Common myeloid progenitor, CD34-positive (primary cell): Measurements from ENCODE around the gene ATP8B4.
A peak's percentile ranks its signal among the peaks of the same experiment; 100 is the strongest.

Source experiments
- CTCF ChIA-PET: fragments of 350-600 bp; sonication (Branson Sonifier 250); formaldehyde crosslinking; loops from one replicate; lab custom pipeline; 2021; ENCODE audit warnings: antibody characterized with exemption; lab: Charles Lee
- POLR2A ChIA-PET: fragments of 350-600 bp; sonication (Branson Sonifier 250); formaldehyde crosslinking; loops from one replicate; lab custom pipeline; 2021; ENCODE audit warnings: antibody characterized with exemption; lab: Charles Lee
- DNase-seq, 3 donors: peaks; one replicate each; pipeline versions ENCODE4 v3.0.0 to v3.0.0-alpha.2; 2013
- H3K27ac ChIP-seq, 2 experiments: 1 replicate in 1 of 2; 2 replicates in 1 of 2; pipeline ENCODE4 v1.7.0; 2013; ENCODE audit warnings: inconsistent platforms in 2 of 2, low read length in 2 of 2, mild to moderate bottlenecking in 2 of 2, low read depth in 1 of 2, moderate library complexity in 1 of 2; ENCODE audit not compliant: severe bottlenecking in 2 of 2, insufficient read depth in 1 of 2, poor library complexity in 1 of 2
- H3K27me3 ChIP-seq, 5 experiments: replicated peaks in 2 of 5; 1 replicate in 3 of 5; 2 replicates in 2 of 5; pipeline versions ENCODE4 v1.6.1 to v1.7.0; 2013; ENCODE audit warnings: low read length in 4 of 5, mild to moderate bottlenecking in 2 of 5, moderate library complexity in 2 of 5, inconsistent platforms in 1 of 5; ENCODE audit not compliant: insufficient read depth in 5 of 5, control insufficient read depth in 4 of 5
- H3K36me3 ChIP-seq, 4 experiments: 1 replicate in 2 of 4; 2 replicates in 2 of 4; pipeline versions ENCODE4 v1.6.1 to v1.7.0; 2013; ENCODE audit warnings: low read length in 3 of 4, control low read depth in 1 of 4, mild to moderate bottlenecking in 1 of 4; ENCODE audit not compliant: control insufficient read depth in 4 of 4, insufficient read depth in 4 of 4
- H3K4me1 ChIP-seq, 4 experiments: 1 replicate in 3 of 4; 2 replicates in 1 of 4; pipeline versions ENCODE4 v1.6.1 to v1.7.1; 2013; ENCODE audit warnings: low read length in 3 of 4, mild to moderate bottlenecking in 3 of 4, control low read depth in 1 of 4, inconsistent platforms in 1 of 4, moderate library complexity in 1 of 4; ENCODE audit not compliant: control insufficient read depth in 4 of 4, insufficient read depth in 4 of 4; ENCODE audit errors: control extremely low read depth in 1 of 4
- H3K4me3 ChIP-seq, 7 experiments: 1 replicate in 4 of 7; 2 replicates in 3 of 7; pipeline versions ENCODE4 v1.5.1 to v1.7.0; 2013; ENCODE audit warnings: mild to moderate bottlenecking in 7 of 7, low read length in 6 of 7, moderate library complexity in 6 of 7, inconsistent platforms in 2 of 7, low read depth in 2 of 7, control low read depth in 1 of 7; ENCODE audit not compliant: insufficient read depth in 4 of 7, control insufficient read depth in 1 of 7; ENCODE audit errors: extremely low read depth in 1 of 7
- H3K9me3 ChIP-seq, 5 experiments: 1 replicate in 4 of 5; 2 replicates in 1 of 5; pipeline versions ENCODE4 v1.6.1 to v1.7.1; 2013; ENCODE audit warnings: low read length in 4 of 5, mild to moderate bottlenecking in 2 of 5, inconsistent platforms in 1 of 5, low read depth in 1 of 5, moderate library complexity in 1 of 5; ENCODE audit not compliant: control insufficient read depth in 4 of 5, insufficient read depth in 2 of 5; ENCODE audit errors: control extremely low read depth in 1 of 5
- WGBS: methylation state at CpG from one replicate; pipeline ENCODE4 v1.1.5; 2013; ENCODE audit not compliant: insufficient coverage; 5-methylcytosine and 5-hydroxymethylcytosine counted together

The ATP8B4 gene

GRCh38 chr15:49847423-49848281, 271.4 kb downstream of the ATP8B4 start:
- 96% methylated on average over 3 of the region's 5 CpGs for WGBS
- Histone ChIP-seq H3K27me3 (no peaks in the 10 kb centered on the region), H3K27ac (no peak overlapping the region), H3K4me3 (no peak overlapping the region), H3K36me3 (peaks cover 20 to 97% (median 66%) of the 10 kb centered on the region in 4 experiments), H3K9me3 (peaks cover 1 to 34% (median 11%) of the 10 kb centered on the region in 5 experiments), H3K4me1 (no peaks in the 10 kb centered on the region)
- ChIA-PET POLR2A (no interaction called here), CTCF (interaction anchor here (0.6 kb wide), 1 partner anchor 548 kb away, joined by 3 read pairs; no protein-coding TSS in a partner anchor)
- DNase-seq = no peak

GRCh38 chr15:49844390-49844789, 274.6 kb downstream of the ATP8B4 start:
- no peak overlapping the region for H3K4me3 ChIP-seq
- H3K9me3 ChIP-seq = peaks cover 0 to 56% (median 36%) of the 10 kb centered on the region in 5 experiments
- ChIA-PET POLR2A (no interaction called here), CTCF (interaction anchor here (0.6 kb wide), 1 partner anchor 10 kb away, joined by 3 read pairs; no protein-coding TSS in a partner anchor)
- H3K27ac ChIP-seq = no peak overlapping the region
- H3K36me3 ChIP-seq = peaks cover 36 to 97% (median 78%) of the 10 kb centered on the region in 4 experiments
- H3K27me3 ChIP-seq = no peaks in the 10 kb centered on the region
- no peak for DNase-seq
- no peaks in the 10 kb centered on the region for H3K4me1 ChIP-seq
- WGBS = 100% methylated on average over 6 of the region's 7 CpGs

DNA sequence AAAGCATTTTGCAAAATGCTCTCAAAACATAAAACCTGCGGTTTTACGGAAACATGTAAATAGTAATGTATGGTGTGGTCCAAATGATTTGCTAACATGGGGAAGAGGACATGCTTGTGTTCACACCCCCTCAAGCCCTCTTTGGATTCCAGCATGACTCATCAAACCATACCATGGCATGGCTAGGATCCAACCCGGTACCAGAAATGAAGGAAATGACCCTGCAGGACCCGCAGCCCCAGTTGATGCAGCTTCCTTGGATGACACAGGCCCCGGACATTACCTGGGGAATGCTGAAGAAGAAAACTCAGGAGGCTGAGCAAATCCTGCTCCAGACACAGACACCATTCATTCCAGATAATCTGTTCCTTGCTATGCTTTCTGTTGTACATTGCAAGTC, 275.3 kb downstream of the ATP8B4 start:
- H3K4me3 ChIP-seq = no peak overlapping the region

GRCh38 chr15:49842031-49842730, 276.9 kb downstream of the ATP8B4 start:
- peak; percentile 16 to 55 (median 38) for DNase-seq
- Histone ChIP-seq H3K9me3 (peaks cover 0 to 69% (median 41%) of the 10 kb centered on the region in 5 experiments), H3K27me3 (no peaks in the 10 kb centered on the region), H3K36me3 (peaks cover 39 to 89% (median 66%) of the 10 kb centered on the region in 4 experiments), H3K4me3 (no peak overlapping the region), H3K27ac (no peak overlapping the region), H3K4me1 (no peaks in the 10 kb centered on the region)
- ChIA-PET CTCF (no interaction called here), POLR2A (no interaction called here)
- no CpG with 5 or more reads among the region's 4 CpGs for WGBS

More for the DNA sequence above, 275.3 kb downstream of the ATP8B4 start:
- H3K27me3 ChIP-seq = no peaks in the 10 kb centered on the region
- H3K9me3 ChIP-seq = peaks cover 0 to 61% (median 38%) of the 10 kb centered on the region in 5 experiments
- 80% methylated on average over 1 of the region's 5 CpGs for WGBS
- no peak for DNase-seq
- ChIA-PET POLR2A (no interaction called here), CTCF (no interaction called here)
- no peak overlapping the region for H3K27ac ChIP-seq
- peaks cover 39 to 99% (median 77%) of the 10 kb centered on the region in 4 experiments for H3K36me3 ChIP-seq
- no peaks in the 10 kb centered on the region for H3K4me1 ChIP-seq

- POLR2A ChIA-PET = no interaction called here
Measured at GRCh38 chr15:49832511-49832910, 286.5 kb downstream of the ATP8B4 start.

GRCh38 chr15:49831206-49831965, 287.6 kb downstream of the ATP8B4 start:
- ChIA-PET CTCF (interaction anchor here (0.9 to 1.2 kb wide), 3 partner anchors 15 to 459 kb away, joined by 3 to 4 read pairs (median 3); no protein-coding TSS in a partner anchor), POLR2A (no interaction called here)
- peaks cover 0 to 44% (median 3%) of the 10 kb centered on the region in 4 experiments for H3K36me3 ChIP-seq
- WGBS = 30% methylated on average over 2 of the region's 5 CpGs
- H3K4me1 ChIP-seq = peaks cover 0 to 12% (median 8%) of the 10 kb centered on the region in 4 experiments
- no peak overlapping the region for H3K27ac ChIP-seq
- no peaks in the 10 kb centered on the region for H3K9me3 ChIP-seq
- DNase-seq = no peak
- no peaks in the 10 kb centered on the region for H3K27me3 ChIP-seq
- no peak overlapping the region for H3K4me3 ChIP-seq

More at GRCh38 chr15:49832511-49832910, 286.5 kb downstream of the ATP8B4 start:
- H3K36me3 ChIP-seq = peaks cover 0 to 33% (median 3%) of the 10 kb centered on the region in 4 experiments
- H3K9me3 ChIP-seq = no peaks in the 10 kb centered on the region
- H3K4me1 ChIP-seq = peaks cover 0 to 12% (median 8%) of the 10 kb centered on the region in 4 experiments
- peak; percentile 16 to 55 (median 51) for DNase-seq
- no peak overlapping the region for H3K4me3 ChIP-seq
- no peak overlapping the region for H3K27ac ChIP-seq
- H3K27me3 ChIP-seq = no peaks in the 10 kb centered on the region
- CTCF ChIA-PET = interaction anchor here (0.6 to 1.1 kb wide), 3 partner anchors 155 to 438 kb away, joined by 3 read pairs; no protein-coding TSS in a partner anchor
- WGBS = 84% methylated on average over 7 of the region's 8 CpGs
